GM21619 (cell line): ENCODE data around the gene TLE6.
"Not testable (repeated sequence)": the region's sequence is repeated elsewhere in the genome, so short reads cannot be mapped to it uniquely, and the experiment has no call there.

ENCODE experiments used
- ATAC-seq: cut with Tn5 transposase; IDR thresholded peaks from one replicate; pipeline ENCODE4 v1.9.1; 2021; ENCODE audit not compliant: unreplicated experiment

The TLE6 gene

GRCh38 chr19:2977001-2977745 lies at the start of gene TLE6:
Gene TLE6, plus strand, starts transcription at chr19:2977564. Its CDS starts 670 bp downstream, at chr19:2978234.
- ATAC-seq = peak; percentile 90

- no peak for ATAC-seq
These were observed 43.9 kb upstream of the TLE6 start for GRCh38 chr19:2933490-2933910.

- ATAC-seq = not testable (repeated sequence)
These were observed 41.5 kb upstream of the TLE6 start for GRCh38 chr19:2935863-2936262.

GRCh38 chr19:2942928-2943640 lies 34.3 kb upstream of the TLE6 start:
- no peak for ATAC-seq

- no peak for ATAC-seq
These were observed 33.0 kb upstream of the TLE6 start for GRCh38 chr19:2944403-2944774.

- peak; percentile 90 for ATAC-seq
These were observed 32.4 kb upstream of the TLE6 start, which contains the start of gene ZNF77 for GRCh38 chr19:2944775-2945574. Gene ZNF77, minus strand, starts transcription at chr19:2944971. Its CDS starts 131 bp downstream, at chr19:2944840.

- ATAC-seq = no peak
These were observed 31.7 kb upstream of the TLE6 start for GRCh38 chr19:2945575-2946184.

- peak; percentile 1 for ATAC-seq
These were observed 27.5 kb upstream of the TLE6 start for GRCh38 chr19:2949939-2950285.

- ATAC-seq = peak; percentile 86
These were observed 26.9 kb upstream of the TLE6 start for GRCh38 chr19:2950286-2951124.

- no peak for ATAC-seq
These were observed 24.3 kb upstream of the TLE6 start for GRCh38 chr19:2952953-2953481.

GRCh38 chr19:2957160-2957559 lies 20.2 kb upstream of the TLE6 start:
- ATAC-seq = no peak

- no peak for ATAC-seq
These were observed 17.2 kb upstream of the TLE6 start for GRCh38 chr19:2960120-2960519.

- no peak for ATAC-seq
These were observed 15.2 kb upstream of the TLE6 start for GRCh38 chr19:2962018-2962670.

- no peak for ATAC-seq
These were observed 14.2 kb upstream of the TLE6 start for GRCh38 chr19:2963122-2963521.

GRCh38 chr19:2963631-2964030 lies 13.7 kb upstream of the TLE6 start:
- ATAC-seq = not testable (repeated sequence)

- ATAC-seq = no peak
These were observed 12.5 kb upstream of the TLE6 start for GRCh38 chr19:2964874-2965273.

- no peak for ATAC-seq
These were observed 9.4 kb upstream of the TLE6 start for GRCh38 chr19:2967972-2968371.

GRCh38 chr19:2969104-2969504 lies 8.3 kb upstream of the TLE6 start:
- ATAC-seq = no peak

- ATAC-seq = no peak
These were observed 7.0 kb upstream of the TLE6 start for GRCh38 chr19:2970201-2970835.
